ENCODE measurements around the gene DNM2. TPM values are rescaled to one million over a fixed set of nuclear protein-coding genes. Genes with fewer than 3 reads are reported as not detected.
"Not testable (repeated sequence)": the region's sequence is repeated elsewhere in the genome, so short reads cannot be mapped to it uniquely, and the experiment has no call there.

Gene DNM2
- total and polyA plus RNA-seq, 12 donors, result 78.9 to 206 (median 131) TPM

GRCh38 chr19:10835754-10836478 is 118.0 kb downstream of the DNM2 start, which contains the start of gene TMED1:
TMED1 (minus strand) TSS chr19:10836212; CDS start chr19:10836191, 21 bp downstream.
- TF ChIP-seq CTCF (IDR thresholded peaks at IDR 0.05), result peak in 7 of 9 donors; percentile 16 to 58 (median 43)
- ATAC-seq, result peak; percentile 91 to 96 (median 94)
- Histone ChIP-seq H3K27me3 (no peaks in the 10 kb centered on the region), H3K36me3 (peaks cover 0 to 44% (median 14%) of the 10 kb centered on the region in 9 donors), H3K27ac (peak within 1 kb of the TSS; percentile 94 to 99 (median 98)), H3K9me3 (peaks cover 0 to 20% (median 6%) of the 10 kb centered on the region in 11 donors), H3K4me1 (peaks cover 0 to 16% (median 5%) of the 10 kb centered on the region in 9 donors), H3K4me3 (peak within 1 kb of the TSS; percentile 55 to 86 (median 72))
- 0 to 1% methylated on average over 49 to 50 of the region's 50 CpGs for WGBS, 2 donors
- intact Hi-C loops (cut with DNase I), result loop anchor here in 2 of 10 donors (1.0 to 2.0 kb wide), 3 partner anchors 29 to 119 kb away; partner anchors contain the start of gene DNM2 (in 1 of the 2)
- DNase-seq, result peak; percentile 97 to 100

- H3K27ac ChIP-seq, result peak overlapping the region; percentile 94 to 99 (median 98)
- DNase-seq, result peak; percentile 88 to 89
- intact Hi-C loops (cut with DNase I), result loop anchor here in 1 of 10 donors (1.0 to 2.0 kb wide), 2 partner anchors 28 to 119 kb away; no protein-coding TSS in a partner anchor
- peaks cover 0 to 20% (median 6%) of the 10 kb centered on the region in 11 donors for H3K9me3 ChIP-seq
- peak overlapping the region in 9 of 10 donors; percentile 55 to 86 (median 75) for H3K4me3 ChIP-seq
- TF ChIP-seq CTCF (IDR thresholded peaks at IDR 0.05), result no peak
- H3K4me1 ChIP-seq, result peaks cover 0 to 16% (median 5%) of the 10 kb centered on the region in 9 donors
- H3K27me3 ChIP-seq, result no peaks in the 10 kb centered on the region
- peak; percentile 49 to 68 (median 63) for ATAC-seq
- H3K36me3 ChIP-seq, result peaks cover 0 to 36% (median 13%) of the 10 kb centered on the region in 9 donors
- 27 to 33% methylated on average over 38 of the region's 38 CpGs for WGBS, 2 donors
Observed at GRCh38 chr19:10836479-10837330, 118.8 kb downstream of the DNM2 start.

GRCh38 chr19:10837649-10838048 is 119.8 kb downstream of the DNM2 start:
- not testable (repeated sequence) for H3K27me3 ChIP-seq, DNase-seq, H3K4me3 ChIP-seq, ATAC-seq, H3K27ac ChIP-seq
- 95 to 98% methylated on average over 7 of the region's 7 CpGs for WGBS, 2 donors
- Histone ChIP-seq H3K9me3 (peaks cover 0 to 20% (median 6%) of the 10 kb centered on the region in 11 donors), H3K4me1 (peaks cover 0 to 16% (median 5%) of the 10 kb centered on the region in 9 donors), H3K36me3 (peaks cover 0 to 26% (median 5%) of the 10 kb centered on the region in 9 donors)
- intact Hi-C loops (cut with DNase I), result loop anchor here in 1 of 10 donors (2.0 kb wide), 1 partner anchor 27 kb away; no protein-coding TSS in a partner anchor

- Histone ChIP-seq H3K4me3 (no peak overlapping the region), H3K9me3 (peaks cover 0 to 20% (median 6%) of the 10 kb centered on the region in 11 donors), H3K36me3 (peaks cover 0 to 19% (median 0%) of the 10 kb centered on the region in 9 donors), H3K4me1 (peaks cover 0 to 16% (median 5%) of the 10 kb centered on the region in 9 donors), H3K27me3 (no peaks in the 10 kb centered on the region), H3K27ac (no peak overlapping the region)
- intact Hi-C loops (cut with DNase I), result no loop called here
- ATAC-seq, result no peak
- no peak for DNase-seq
- WGBS, 2 donors, result 89 to 92% methylated on average over 11 of the region's 11 CpGs
- no peak for TF ChIP-seq CTCF (IDR thresholded peaks at IDR 0.05)
Observed at GRCh38 chr19:10838377-10838776, 120.5 kb downstream of the DNM2 start.

All from heart right ventricle (tissue), 16 donors.